Endothelial cell of umbilical vein (primary cell): ENCODE results near the gene RPL10A. TPM values are rescaled to one million over a fixed set of nuclear protein-coding genes. Genes with fewer than 3 reads are reported as not detected.

Experiments
- BruUV-seq: library from RNA; stranded (reverse); fragments of 400-500 nt; replicated peaks from 2 replicates; lab custom pipeline; 2021; lab: Mats Ljungman, UMichigan
- CTCF ChIA-PET: fragments of 300-600, 350-600 bp; sonication (Branson Sonifier 250); formaldehyde crosslinking; loops from one replicate; lab custom pipeline; 2021; ENCODE audit warnings: antibody characterized with exemption, inconsistent platforms; lab: Charles Lee
- POLR2A ChIA-PET: fragments of 300-600, 350-600 bp; sonication (Branson Sonifier 250); formaldehyde crosslinking; loops from one replicate; lab custom pipeline; 2021; ENCODE audit warnings: antibody characterized with exemption, inconsistent platforms; lab: Charles Lee
- DNase-seq: peaks from one replicate; pipeline ENCODE4 v3.0.0-alpha.2; 2011; ENCODE audit warnings: low read depth, low spot score
- FAIRE-seq: peaks from 2 replicates; lab custom pipeline; 2011; peaks lifted over from hg19 to GRCh38; lab: Jason Lieb, UNC
- H2AFZ ChIP-seq: 2 replicates; pipeline ENCODE4 v1.6.0; 2012; ENCODE audit warnings: low read depth, low read length, control low read depth, inconsistent platforms
- H3K27ac ChIP-seq: 2 replicates; pipeline ENCODE4 v1.5.1; 2011; ENCODE audit warnings: low read depth, mild to moderate bottlenecking, control low read depth, low read length, moderate library complexity; ENCODE audit not compliant: insufficient read depth
- H3K27me3 ChIP-seq, 2 experiments: 2 replicates each; pipeline versions ENCODE4 v1.6.0 to v1.6.1; 2011; ENCODE audit warnings: low read length in 2 of 2, mixed read lengths in 1 of 2; ENCODE audit not compliant: control insufficient read depth in 2 of 2, insufficient read depth in 2 of 2
- H3K36me3 ChIP-seq, 2 experiments: 2 replicates in 1 of 2; 3 replicates in 1 of 2; pipeline ENCODE4 v1.5.1; 2011; ENCODE audit warnings: low read length in 2 of 2, mild to moderate bottlenecking in 1 of 2, moderate library complexity in 1 of 2; ENCODE audit not compliant: control insufficient read depth in 2 of 2, insufficient read depth in 2 of 2; ENCODE audit errors: extremely low read depth in 1 of 2
- H3K4me1 ChIP-seq: 3 replicates; pipeline ENCODE4 v1.5.1; 2011; ENCODE audit warnings: mild to moderate bottlenecking, low read length; ENCODE audit not compliant: control insufficient read depth, insufficient read depth; ENCODE audit errors: extremely low read depth
- H3K4me2 ChIP-seq: 2 replicates; pipeline ENCODE4 v1.6.1; 2011; ENCODE audit warnings: low read length, control low read depth, mixed read lengths; ENCODE audit not compliant: insufficient read depth
- H3K4me3 ChIP-seq, 3 experiments: fragments of 200-600 bp in 1 of 3; sonication (generic), shearing (Covaris generic) in 1 of 3; replicated peaks in 1 of 3; 2 replicates each; pipeline ENCODE4 v1.5.1; 2011 to 2016; ENCODE audit warnings: control low read depth in 3 of 3, low read length in 3 of 3, mild to moderate bottlenecking in 2 of 3, inconsistent platforms in 1 of 3, low read depth in 1 of 3, moderate library complexity in 1 of 3; ENCODE audit not compliant: insufficient read depth in 1 of 3
- H3K79me2 ChIP-seq: 2 replicates; pipeline ENCODE4 v1.6.0; 2012; ENCODE audit warnings: low read length, inconsistent platforms; ENCODE audit not compliant: control insufficient read depth, insufficient read depth
- H3K9ac ChIP-seq: replicated peaks from 2 replicates; pipeline ENCODE3; 2011; ENCODE audit warnings: low read length, control low read depth; ENCODE audit not compliant: insufficient read depth; ENCODE audit errors: extremely low read depth
- H3K9me1 ChIP-seq: replicated peaks from 3 replicates; pipeline ENCODE4 v1.6.0; 2011; ENCODE audit warnings: mild to moderate bottlenecking, low read length; ENCODE audit not compliant: control insufficient read depth, insufficient read depth; ENCODE audit errors: extremely low read depth
- H3K9me3 ChIP-seq: replicated peaks from 2 replicates; pipeline ENCODE4 v1.5.1; 2012; ENCODE audit warnings: low read length, inconsistent platforms; ENCODE audit not compliant: control insufficient read depth, insufficient read depth
- H4K20me1 ChIP-seq: replicated peaks from 2 replicates; pipeline ENCODE3; 2011; ENCODE audit warnings: mild to moderate bottlenecking, low read length; ENCODE audit not compliant: control insufficient read depth, insufficient read depth; ENCODE audit errors: extremely low read depth
- CTCF ChIP-seq, 2 donors: IDR thresholded peaks; 1 replicate in 1 of 2; 2 replicates in 1 of 2; pipeline ENCODE4 v1.5.1; 2011; ENCODE audit warnings: low read length in 2 of 2, mild to moderate bottlenecking in 2 of 2, moderate library complexity in 2 of 2, control low read depth in 1 of 2, inconsistent platforms in 1 of 2, low read depth in 1 of 2; ENCODE audit not compliant: insufficient read depth in 1 of 2; ENCODE audit errors: extremely low read depth in 1 of 2
- EZH2 ChIP-seq: IDR thresholded peaks from 2 replicates; pipeline ENCODE4 v1.6.1; 2012; ENCODE audit warnings: borderline replicate concordance, low read depth, mild to moderate bottlenecking, moderate library complexity, low read length, inconsistent platforms; ENCODE audit not compliant: severe bottlenecking
- FOS ChIP-seq: IDR thresholded peaks from 2 replicates; pipeline ENCODE4 v1.6.1; 2011; ENCODE audit warnings: mild to moderate bottlenecking, low read length, moderate library complexity, borderline replicate concordance; ENCODE audit not compliant: insufficient read depth
- JUN ChIP-seq: IDR thresholded peaks from 2 replicates; pipeline ENCODE4 v1.6.1; 2011; ENCODE audit warnings: borderline replicate concordance, low read depth; ENCODE audit not compliant: insufficient read length, insufficient read depth
- MAX ChIP-seq: IDR thresholded peaks from 2 replicates; pipeline ENCODE4 v1.6.1; 2011; ENCODE audit not compliant: insufficient read depth, insufficient read length
- POLR2A ChIP-seq: IDR thresholded peaks from 2 replicates; pipeline ENCODE4 v1.6.1; 2012; ENCODE audit warnings: low read depth, mild to moderate bottlenecking, control low read depth, low read length
- POLR2AphosphoS5 ChIP-seq: IDR thresholded peaks from 2 replicates; pipeline ENCODE4 v1.6.1; 2012; ENCODE audit warnings: low read depth, mild to moderate bottlenecking, control low read depth, low read length, moderate library complexity; ENCODE audit not compliant: insufficient read depth
- dilution Hi-C: fragments of 300-500 bp; cut with MboI; formaldehyde crosslinking; loops from one replicate; pipeline ENCODE4 v1.15.0; 2019; ENCODE audit warnings: low sequenced_read_pairs; ENCODE audit not compliant: extremely low pct_ligation_motif_present
- intact Hi-C: fragments of 100-400 bp; cut with micrococcal nuclease; formaldehyde crosslinking; loops from one replicate; pipeline ENCODE4 v1.10.0; 2022
- polyA plus RNA-seq, 4 experiments: library from polyadenylated mRNA; depleted of rRNA in 3 of 4; stranded (reverse) in 3 of 4; unstranded in 1 of 4; fragments of >200 nt; gene quantifications; 2 replicates each; pipeline versions ENCODE4 v1.2.1 to v1.2.3, GENCODE V29; 2011 to 2012; ENCODE audit warnings: missing spikeins in 1 of 4
- total RNA-seq: library from RNA; stranded (reverse); gene quantifications from 2 replicates; pipeline ENCODE4 v1.2.3, GENCODE V29; 2021

RPL10A gene
- total and polyA plus RNA-seq, 2 donors (not counting 3 experiments of a cell fraction or from before 2014, with no cell fraction given) = 1,339 to 1,956 TPM

GRCh38 chr6:35452183-35453090 is 15.8 kb upstream of the RPL10A start, which contains the start of gene FANCE:
Gene FANCE (plus strand): TSS chr6:35452338. CDS start chr6:35452546, 208 bp downstream.
- TF ChIP-seq POLR2A (no peak), MAX (peak; percentile 7), CTCF (IDR thresholded peaks at IDR 0.05; ENCODE audit: extremely low read depth in 1 of 2, insufficient read depth in 1 of 2, low read depth in 1 of 2, low read length in 2 of 2) (no peak), EZH2 (no peak), POLR2AphosphoS5 (peak; percentile 59), FOS (no peak), JUN (no peak)
- Histone ChIP-seq H3K4me3 (peak within 1 kb of the TSS; percentile 41 to 83 (median 69)), H2AFZ (peak within 1 kb of the TSS; percentile 93), H3K9me1 (no peaks in the 10 kb centered on the region), H4K20me1 (no peaks in the 10 kb centered on the region), H3K79me2 (no peaks in the 10 kb centered on the region), H3K4me1 (peaks cover 16% of the 10 kb centered on the region), H3K36me3 (peaks cover 0 to 6% of the 10 kb centered on the region in 2 experiments), H3K4me2 (peak within 1 kb of the TSS; percentile 78), H3K9me3 (no peaks in the 10 kb centered on the region), H3K27me3 (peaks cover 0 to 2% of the 10 kb centered on the region in 2 experiments), H3K27ac (no peak within 1 kb of the TSS), H3K9ac (peak within 1 kb of the TSS; percentile 75)
- no TSS peak for BruUV-seq
- ChIA-PET POLR2A (no interaction called here), CTCF (interaction anchor here (0.7 to 7.3 kb wide), 6 partner anchors 16 to 285 kb away, joined by 3 to 270 read pairs (median 8); partner anchors contain the start of genes ARMC12, PPARD and RPL10A)
- intact Hi-C loops (loop anchor here (1.0 kb wide), 1 partner anchor 16 kb away; the partner anchor contains the start of gene RPL10A), dilution Hi-C loops (no loop called here)
- peak; percentile 94 for FAIRE-seq
- DNase-seq = peak; percentile 98
